Activated T-cell treated with anti-CD3 and anti-CD28 coated beads, Interleukin-2, amount 50 U/mL, for 4 hours (primary cell): ENCODE data around the gene CAMKMT. TPM values are rescaled to one million over a fixed set of nuclear protein-coding genes. Genes with fewer than 3 reads are reported as not detected.
"Not testable (repeated sequence)": the region's sequence is repeated elsewhere in the genome, so short reads cannot be mapped to it uniquely, and the experiment has no call there.

Experiments used
- ATAC-seq, 2 donors: fragments of 200-7000 bp; cut with Tn5 transposase; one replicate each; pipeline ENCODE4 v1.10.0; 2021
- DNase-seq: peaks from one replicate; pipeline ENCODE4 v3.0.0-alpha.2; 2020
- H3K27me3 Mint-ChIP-seq: one replicate; pipeline ENCODE4 v1.8.0; 2021; ENCODE audit warnings: low read depth, mixed read lengths
- H3K36me3 Mint-ChIP-seq: one replicate; pipeline ENCODE4 v1.8.0; 2022; ENCODE audit warnings: mixed read lengths; ENCODE audit not compliant: insufficient read depth
- H3K4me1 Mint-ChIP-seq: one replicate; pipeline ENCODE4 v1.8.0; 2021; ENCODE audit warnings: low read depth, mixed read lengths
- H3K4me3 Mint-ChIP-seq: one replicate; pipeline ENCODE4 v1.8.0; 2021; ENCODE audit warnings: mild to moderate bottlenecking, moderate library complexity, mixed read lengths
- H3K9me3 Mint-ChIP-seq: one replicate; pipeline ENCODE4 v1.8.0; 2021; ENCODE audit warnings: mixed read lengths
- total RNA-seq, 3 donors: library from RNA; stranded (reverse); gene quantifications; one replicate each; pipeline ENCODE4 v1.2.1, GENCODE V29; 2021

Gene CAMKMT
- total RNA-seq, 3 donors from 2014 or later: 9.5 to 12.3 (median 10.0) TPM

DNA sequence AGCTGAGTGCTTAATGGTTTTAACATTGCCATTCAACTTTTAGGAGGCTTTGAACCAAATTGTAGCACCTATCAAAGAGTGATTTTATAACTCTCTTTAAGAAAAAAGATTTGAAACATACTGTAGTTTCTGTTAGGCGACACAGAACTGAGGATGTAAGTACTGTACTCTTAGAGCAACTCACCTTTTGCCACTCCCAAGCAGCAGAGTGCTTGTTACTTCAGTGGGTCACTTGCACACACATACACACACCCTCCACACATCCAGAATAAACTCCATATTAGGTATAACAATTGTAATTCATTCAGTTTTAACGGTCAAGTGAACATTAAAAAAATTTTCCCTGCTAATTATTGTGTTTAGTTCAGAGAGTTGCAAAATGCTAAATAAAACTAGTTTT, 118.3 kb downstream of the CAMKMT start:
- Mint-ChIP-seq H3K4me3 (no peak overlapping the region), H3K36me3 (peaks cover 3% of the 10 kb centered on the region), H3K9me3 (no peaks in the 10 kb centered on the region), H3K27me3 (no peaks in the 10 kb centered on the region), H3K4me1 (peaks cover 8% of the 10 kb centered on the region)
- ATAC-seq (no peak), DNase-seq (no peak)

GRCh38 chr2:44487052-44487451, 125.3 kb downstream of the CAMKMT start:
- ATAC-seq (no peak), DNase-seq (no peak)
- no peaks in the 10 kb centered on the region for H3K9me3 Mint-ChIP-seq
- peaks cover 5% of the 10 kb centered on the region for H3K36me3 Mint-ChIP-seq
- no peaks in the 10 kb centered on the region for H3K27me3 Mint-ChIP-seq
- H3K4me3 Mint-ChIP-seq: no peak overlapping the region
- H3K4me1 Mint-ChIP-seq: no peaks in the 10 kb centered on the region

GRCh38 chr2:44490726-44491125, 129.0 kb downstream of the CAMKMT start:
- Mint-ChIP-seq H3K4me3 (no peak overlapping the region), H3K9me3 (no peaks in the 10 kb centered on the region), H3K27me3 (no peaks in the 10 kb centered on the region), H3K36me3 (peaks cover 1% of the 10 kb centered on the region), H3K4me1 (no peaks in the 10 kb centered on the region)
- ATAC-seq (no peak), DNase-seq (no peak)

DNA sequence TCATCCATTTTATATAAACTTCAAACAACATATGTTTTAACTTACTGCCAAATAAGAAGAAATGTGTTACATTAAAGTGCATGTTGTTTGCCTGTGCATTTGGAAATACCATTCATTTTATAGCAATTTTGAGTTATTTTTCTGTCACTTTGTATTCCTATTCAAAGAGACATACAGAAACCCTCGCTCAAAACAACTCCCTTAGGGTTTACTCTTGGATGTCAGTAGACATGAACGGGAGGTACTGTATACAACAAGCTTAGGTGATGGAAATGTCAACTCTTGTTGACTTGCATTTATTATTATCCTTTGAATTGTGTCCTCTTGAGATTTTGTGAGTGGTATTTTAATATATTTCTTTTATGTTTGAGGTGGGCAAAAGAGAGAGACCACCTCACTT, 132.3 kb downstream of the CAMKMT start:
- DNase-seq: no peak
- H3K27me3 Mint-ChIP-seq: no peaks in the 10 kb centered on the region
- no peaks in the 10 kb centered on the region for H3K4me1 Mint-ChIP-seq
- peaks cover 4% of the 10 kb centered on the region for H3K36me3 Mint-ChIP-seq
- H3K4me3 Mint-ChIP-seq: no peak overlapping the region
- H3K9me3 Mint-ChIP-seq: no peaks in the 10 kb centered on the region
- ATAC-seq: no peak

DNA sequence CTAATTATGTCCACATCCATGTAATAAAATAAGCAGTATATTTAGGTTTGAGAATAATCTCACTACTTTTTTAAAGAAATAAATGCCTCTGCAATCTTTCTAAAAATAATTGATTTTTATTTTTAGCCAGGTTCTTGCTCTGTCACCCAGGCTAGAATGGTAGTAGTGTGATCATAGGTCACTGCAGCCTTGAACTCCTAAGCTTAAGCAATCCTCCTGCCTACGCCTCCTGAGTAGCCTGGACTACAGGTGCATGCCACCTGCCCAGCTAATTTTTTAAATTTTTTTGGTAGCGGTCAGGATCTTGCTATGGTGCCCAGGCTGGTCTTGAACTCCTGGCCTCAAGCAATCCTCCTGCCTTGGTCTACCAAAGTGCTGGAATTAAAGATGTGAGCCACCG, 133.3 kb downstream of the CAMKMT start:
- Mint-ChIP-seq H3K27me3 (no peaks in the 10 kb centered on the region), H3K4me3 (no peak overlapping the region), H3K4me1 (no peaks in the 10 kb centered on the region), H3K9me3 (no peaks in the 10 kb centered on the region), H3K36me3 (peaks cover 4% of the 10 kb centered on the region)
- ATAC-seq: no peak
- DNase-seq: no peak

GRCh38 chr2:44495544-44495943, 133.8 kb downstream of the CAMKMT start:
- peaks cover 4% of the 10 kb centered on the region for H3K36me3 Mint-ChIP-seq
- DNase-seq (no peak), ATAC-seq (no peak)
- no peak overlapping the region for H3K4me3 Mint-ChIP-seq
- H3K27me3 Mint-ChIP-seq: no peaks in the 10 kb centered on the region
- H3K9me3 Mint-ChIP-seq: no peaks in the 10 kb centered on the region
- no peaks in the 10 kb centered on the region for H3K4me1 Mint-ChIP-seq

DNA sequence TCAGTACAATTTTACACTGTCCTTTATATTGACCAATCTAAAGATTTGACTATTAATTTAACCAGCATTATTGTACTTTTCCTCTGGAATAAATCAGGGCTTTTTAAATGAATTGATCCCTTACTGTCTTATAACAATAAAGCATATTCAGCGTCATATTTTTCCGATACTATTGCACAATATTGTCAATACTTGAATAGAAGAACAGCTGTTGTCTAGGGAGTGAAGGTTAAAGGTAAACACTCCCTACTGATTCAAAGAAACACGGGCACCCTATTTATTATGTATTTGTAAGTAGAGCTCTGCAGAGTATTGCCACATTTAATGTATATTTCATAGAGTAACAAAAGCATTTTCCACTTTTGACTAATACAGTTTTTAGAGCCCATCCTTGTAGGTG, 134.4 kb downstream of the CAMKMT start:
- DNase-seq (no peak), ATAC-seq (no peak)
- Mint-ChIP-seq H3K27me3 (no peaks in the 10 kb centered on the region), H3K9me3 (no peaks in the 10 kb centered on the region), H3K4me3 (no peak overlapping the region), H3K36me3 (peaks cover 3% of the 10 kb centered on the region), H3K4me1 (no peaks in the 10 kb centered on the region)

DNA sequence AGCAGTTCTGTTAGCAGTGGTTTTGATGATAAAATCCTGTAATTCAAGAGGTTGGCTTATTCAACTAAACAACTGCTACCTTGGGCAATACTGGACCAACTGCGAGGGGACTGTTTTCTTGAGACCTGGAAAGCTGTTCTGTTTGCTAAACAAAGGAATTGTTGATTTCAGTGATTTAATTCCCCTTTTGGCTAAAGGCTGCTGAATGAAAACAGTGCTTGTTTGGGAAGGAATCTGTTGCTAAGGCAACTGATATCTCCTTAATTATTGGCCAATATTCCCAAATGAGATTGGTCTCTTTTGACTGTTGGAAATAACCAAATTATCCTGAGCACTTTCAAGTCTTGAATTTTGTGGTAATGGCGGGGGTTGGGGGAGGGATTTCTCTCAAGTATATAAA, 136.8 kb downstream of the CAMKMT start:
- peaks cover 10% of the 10 kb centered on the region for H3K36me3 Mint-ChIP-seq
- DNase-seq (no peak), ATAC-seq (no peak)
- no peaks in the 10 kb centered on the region for H3K9me3 Mint-ChIP-seq
- no peak overlapping the region for H3K4me3 Mint-ChIP-seq
- H3K4me1 Mint-ChIP-seq: no peaks in the 10 kb centered on the region
- no peaks in the 10 kb centered on the region for H3K27me3 Mint-ChIP-seq

DNA sequence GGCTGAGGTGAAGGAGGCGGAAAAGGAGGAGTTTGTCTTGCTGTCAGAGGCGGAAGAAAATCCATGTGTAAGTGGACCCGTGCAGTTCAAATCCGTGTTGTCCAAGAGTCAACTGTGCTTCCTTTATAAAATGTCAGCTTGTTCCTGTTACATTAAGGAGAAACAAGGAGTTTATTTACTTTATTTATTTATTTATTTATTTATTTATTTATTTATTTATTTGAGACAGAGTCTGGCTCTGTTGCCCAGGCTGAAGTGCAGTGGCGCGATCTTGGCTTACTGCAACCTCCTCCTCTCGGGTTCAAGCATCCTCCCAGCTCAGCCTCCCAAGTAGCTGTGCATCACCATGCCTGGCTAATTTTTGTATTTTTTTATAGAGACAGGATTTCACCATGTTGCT, 143.9 kb downstream of the CAMKMT start:
- H3K4me3 Mint-ChIP-seq, DNase-seq, H3K9me3 Mint-ChIP-seq, H3K4me1 Mint-ChIP-seq, ATAC-seq, H3K27me3 Mint-ChIP-seq: not testable (repeated sequence)
- H3K36me3 Mint-ChIP-seq: peaks cover 19% of the 10 kb centered on the region

- Mint-ChIP-seq H3K9me3 (no peaks in the 10 kb centered on the region), H3K27me3 (no peaks in the 10 kb centered on the region), H3K4me1 (no peaks in the 10 kb centered on the region), H3K36me3 (peaks cover 12% of the 10 kb centered on the region), H3K4me3 (no peak overlapping the region)
- no peak for DNase-seq
- no peak for ATAC-seq
These were observed 148.5 kb downstream of the CAMKMT start for GRCh38 chr2:44510246-44510645.

DNA sequence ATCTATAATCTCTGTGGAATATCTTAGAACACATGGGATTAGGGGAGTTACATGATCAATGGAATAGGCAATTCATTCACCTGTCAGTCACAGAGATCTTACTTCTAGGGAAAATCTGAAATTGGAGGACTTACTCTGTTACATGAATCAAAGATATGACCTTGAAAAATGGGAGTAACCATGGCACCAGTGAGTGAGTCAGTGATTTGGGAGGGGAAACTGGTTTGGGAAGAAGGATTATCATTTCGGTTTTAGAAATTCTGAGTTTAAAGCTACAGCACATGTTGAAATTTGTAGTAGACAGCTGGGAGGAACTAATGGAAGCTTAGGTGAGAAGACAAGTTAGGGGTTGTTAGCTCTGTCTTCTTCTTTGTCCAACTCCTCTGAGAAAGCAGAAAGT, 153.7 kb downstream of the CAMKMT start:
- H3K27me3 Mint-ChIP-seq: no peaks in the 10 kb centered on the region
- no peaks in the 10 kb centered on the region for H3K4me1 Mint-ChIP-seq
- no peak overlapping the region for H3K4me3 Mint-ChIP-seq
- H3K36me3 Mint-ChIP-seq: peaks cover 11% of the 10 kb centered on the region
- ATAC-seq (no peak), DNase-seq (no peak)
- peaks cover 8% of the 10 kb centered on the region for H3K9me3 Mint-ChIP-seq

DNA sequence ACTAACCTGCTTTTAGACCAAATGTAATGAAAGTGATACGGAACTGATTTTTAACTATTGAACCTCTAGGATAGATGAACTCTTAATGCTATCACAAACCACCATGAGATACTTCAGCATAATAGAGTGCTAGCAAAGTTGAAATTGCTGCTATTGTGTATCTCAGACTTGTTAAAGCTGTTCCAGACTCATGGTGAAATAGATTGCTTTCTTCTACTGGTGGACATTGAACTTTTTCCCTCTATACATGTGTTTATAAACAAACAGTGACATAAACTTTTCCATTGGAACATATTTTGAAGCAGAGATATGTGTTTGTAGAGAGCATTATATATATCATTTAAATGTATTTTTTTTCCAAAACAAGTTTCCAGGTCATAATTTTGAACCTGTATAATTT, 157.3 kb downstream of the CAMKMT start:
- no peak overlapping the region for H3K4me3 Mint-ChIP-seq

GRCh38 chr2:44522846-44523245, 161.1 kb downstream of the CAMKMT start:
- no peaks in the 10 kb centered on the region for H3K4me1 Mint-ChIP-seq
- DNase-seq: no peak
- H3K9me3 Mint-ChIP-seq: peaks cover 20% of the 10 kb centered on the region
- H3K27me3 Mint-ChIP-seq: no peaks in the 10 kb centered on the region
- H3K4me3 Mint-ChIP-seq: no peak overlapping the region
- peaks cover 17% of the 10 kb centered on the region for H3K36me3 Mint-ChIP-seq
- ATAC-seq: no peak

More for the DNA sequence above, 157.3 kb downstream of the CAMKMT start:
- Mint-ChIP-seq H3K9me3 (peaks cover 20% of the 10 kb centered on the region), H3K36me3 (peaks cover 14% of the 10 kb centered on the region), H3K27me3 (no peaks in the 10 kb centered on the region), H3K4me1 (no peaks in the 10 kb centered on the region)
- no peak for ATAC-seq
- DNase-seq: no peak

DNA sequence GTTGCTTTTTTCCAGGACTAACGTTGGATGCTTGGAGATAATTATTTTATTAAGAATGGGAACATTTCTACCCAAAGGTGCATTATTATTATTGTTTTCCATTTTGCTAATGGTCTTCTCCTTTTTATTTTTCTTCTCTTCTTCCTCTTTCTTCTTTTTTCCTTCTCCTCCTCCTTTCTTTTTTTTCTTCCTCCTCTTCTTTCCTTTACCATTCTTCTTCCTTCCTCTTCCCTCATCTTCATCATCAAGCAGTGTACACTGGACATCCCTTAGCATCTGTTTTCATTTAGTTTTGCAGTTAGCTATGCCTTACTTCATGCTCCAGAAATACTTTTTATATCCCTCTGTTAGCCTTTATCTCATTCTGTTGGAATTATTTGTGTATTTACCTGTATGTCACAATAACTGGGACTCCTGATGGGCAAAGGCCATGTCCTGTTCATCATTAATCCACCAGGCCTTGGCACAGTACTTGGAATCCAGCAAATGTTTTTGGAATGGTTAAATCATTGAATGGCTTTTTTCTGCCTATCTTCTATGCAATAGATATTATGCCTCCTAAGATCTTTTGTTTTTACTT, 162.7 kb downstream of the CAMKMT start:
- Mint-ChIP-seq H3K9me3 (peaks cover 15% of the 10 kb centered on the region), H3K36me3 (peaks cover 18% of the 10 kb centered on the region), H3K4me3 (no peak overlapping the region), H3K27me3 (no peaks in the 10 kb centered on the region), H3K4me1 (no peaks in the 10 kb centered on the region)
- no peak for DNase-seq
- no peak for ATAC-seq

- Mint-ChIP-seq H3K9me3 (peaks cover 6% of the 10 kb centered on the region), H3K27me3 (no peaks in the 10 kb centered on the region), H3K4me1 (no peaks in the 10 kb centered on the region), H3K4me3 (no peak overlapping the region), H3K36me3 (peaks cover 11% of the 10 kb centered on the region)
- no peak for DNase-seq
- no peak for ATAC-seq
These were observed 164.6 kb downstream of the CAMKMT start for GRCh38 chr2:44526352-44526751.

- ATAC-seq (no peak), DNase-seq (no peak)
- no peaks in the 10 kb centered on the region for H3K4me1 Mint-ChIP-seq
- H3K36me3 Mint-ChIP-seq: peaks cover 15% of the 10 kb centered on the region
- H3K9me3 Mint-ChIP-seq: no peaks in the 10 kb centered on the region
- H3K27me3 Mint-ChIP-seq: no peaks in the 10 kb centered on the region
- H3K4me3 Mint-ChIP-seq: no peak overlapping the region
These were observed 166.8 kb downstream of the CAMKMT start for GRCh38 chr2:44528595-44528994.
